Keratinocyte (primary cell): ENCODE results near the gene SLC41A1. TPM values are rescaled to one million over a fixed set of nuclear protein-coding genes. Genes with fewer than 3 reads are reported as not detected.

Experiments
- DNase-seq: peaks from one replicate; pipeline ENCODE4 v3.0.0-alpha.2; 2011; ENCODE audit warnings: low read depth, missing footprints, low spot score
- FAIRE-seq: peaks from 2 replicates; lab custom pipeline; 2011; peaks lifted over from hg19 to GRCh38; lab: Jason Lieb, UNC
- H2AFZ ChIP-seq: 2 replicates; pipeline ENCODE4 v1.6.0; 2012; ENCODE audit warnings: low read length, control low read depth, inconsistent platforms; ENCODE audit not compliant: control insufficient read depth
- H3K27ac ChIP-seq: 2 replicates; pipeline ENCODE4 v1.5.1; 2011; ENCODE audit warnings: low read length; ENCODE audit not compliant: control insufficient read depth, insufficient read depth
- H3K27me3 ChIP-seq: 3 replicates; pipeline ENCODE4 v1.6.0; 2011; ENCODE audit warnings: low read length; ENCODE audit not compliant: control insufficient read depth, insufficient read depth; ENCODE audit errors: extremely low read depth
- H3K36me3 ChIP-seq, 2 experiments: 2 replicates in 1 of 2; 3 replicates in 1 of 2; pipeline ENCODE4 v1.5.1; 2011; ENCODE audit warnings: low read length in 2 of 2, mild to moderate bottlenecking in 1 of 2; ENCODE audit not compliant: control insufficient read depth in 2 of 2, insufficient read depth in 2 of 2; ENCODE audit errors: extremely low read depth in 1 of 2
- H3K4me1 ChIP-seq: 3 replicates; pipeline ENCODE4 v1.5.1; 2011; ENCODE audit warnings: low read length; ENCODE audit not compliant: control insufficient read depth, insufficient read depth; ENCODE audit errors: extremely low read depth
- H3K4me2 ChIP-seq: 3 replicates; pipeline ENCODE4 v1.6.0; 2011; ENCODE audit warnings: low read depth, low read length; ENCODE audit not compliant: control insufficient read depth, insufficient read depth; ENCODE audit errors: extremely low read depth
- H3K4me3 ChIP-seq, 3 experiments: fragments of 200-600 bp in 1 of 3; sonication (generic) in 1 of 3; 2 replicates in 2 of 3; 3 replicates in 1 of 3; pipeline ENCODE4 v1.5.1; 2011 to 2016; ENCODE audit warnings: low read length in 3 of 3, mild to moderate bottlenecking in 3 of 3, control low read depth in 2 of 3, inconsistent platforms in 1 of 3, low read depth in 1 of 3, mixed read lengths in 1 of 3, mixed run types in 1 of 3, moderate library complexity in 1 of 3; ENCODE audit not compliant: control insufficient read depth in 2 of 3, insufficient read depth in 2 of 3; ENCODE audit errors: extremely low read depth in 1 of 3
- H3K79me2 ChIP-seq: 2 replicates; pipeline ENCODE4 v1.6.0; 2012; ENCODE audit warnings: low read length; ENCODE audit not compliant: control insufficient read depth, insufficient read depth
- H3K9ac ChIP-seq: 3 replicates; pipeline ENCODE4 v1.6.0; 2011; ENCODE audit warnings: low read length; ENCODE audit not compliant: control insufficient read depth, insufficient read depth; ENCODE audit errors: extremely low read depth
- H3K9me1 ChIP-seq: 3 replicates; pipeline ENCODE4 v1.6.0; 2011; ENCODE audit warnings: low read length; ENCODE audit not compliant: control insufficient read depth, insufficient read depth; ENCODE audit errors: extremely low read depth
- H3K9me3 ChIP-seq: 2 replicates; pipeline ENCODE4 v1.5.1; 2012; ENCODE audit warnings: low read depth, low read length; ENCODE audit not compliant: control insufficient read depth
- H4K20me1 ChIP-seq: 3 replicates; pipeline ENCODE4 v1.6.0; 2011; ENCODE audit warnings: low read length; ENCODE audit not compliant: control insufficient read depth, insufficient read depth; ENCODE audit errors: extremely low read depth
- CTCF ChIP-seq, 3 experiments: IDR thresholded peaks in 1 of 3; conservative IDR thresholded peaks in 1 of 3; optimal IDR thresholded peaks in 1 of 3; 2 replicates in 2 of 3; 3 replicates in 1 of 3; pipeline versions ENCODE3 to v1.5.1; 2011; ENCODE audit warnings: low read length in 3 of 3, mild to moderate bottlenecking in 3 of 3, moderate library complexity in 2 of 3, control low read depth in 1 of 3, inconsistent platforms in 1 of 3; ENCODE audit not compliant: insufficient read depth in 2 of 3; ENCODE audit errors: extremely low read depth in 1 of 3
- EZH2 ChIP-seq: IDR thresholded peaks from one replicate; pipeline ENCODE4 v1.6.1; 2012; ENCODE audit warnings: inconsistent platforms, mild to moderate bottlenecking, low read length, moderate library complexity
- dilution Hi-C: fragments of 300-500 bp; cut with MboI; formaldehyde crosslinking; loops from one replicate; pipeline ENCODE4 v1.7.0; 2020; ENCODE audit warnings: low sequenced_read_pairs; ENCODE audit not compliant: extremely low pct_ligation_motif_present
- polyA plus RNA-seq, 5 experiments: library from polyadenylated mRNA; depleted of rRNA in 3 of 5; stranded (reverse) in 3 of 5; stranded (forward) in 1 of 5; unstranded in 1 of 5; fragments of >200 nt; gene quantifications; 1 replicate in 1 of 5; 2 replicates in 3 of 5; 3 replicates in 1 of 5; pipeline versions ENCODE4 v1.2.1 to v1.2.3, GENCODE V29; 2011 to 2012; ENCODE audit warnings: missing spikeins in 2 of 5, low read depth in 1 of 5, low replicate concordance in 1 of 5

SLC41A1 gene
- polyA plus RNA-seq, 1 donor (not counting 4 experiments of a cell fraction or from before 2014, with no cell fraction given) = 21.7 TPM

- FAIRE-seq (no peak), DNase-seq (no peak)
- H3K36me3 ChIP-seq = no peaks in the 10 kb centered on the region
- no peak overlapping the region for H3K27ac ChIP-seq
- no peaks in the 10 kb centered on the region for H3K9me3 ChIP-seq
- no peak for TF ChIP-seq CTCF (optimal IDR thresholded peaks at IDR 0.05 in 1 of 3, IDR thresholded peaks at IDR 0.05 in 1 of 3, conservative IDR thresholded peaks at IDR 0.05 in 1 of 3; ENCODE audit: extremely low read depth in 1 of 3, insufficient read depth in 2 of 3, low read length in 3 of 3)
- no peak for TF ChIP-seq EZH2
- H2AFZ ChIP-seq = no peak overlapping the region
- H3K4me1 ChIP-seq = no peaks in the 10 kb centered on the region
- no peak overlapping the region for H3K9ac ChIP-seq
- no peak overlapping the region for H3K4me2 ChIP-seq
- H3K4me3 ChIP-seq = no peak overlapping the region
- dilution Hi-C loops = no loop called here
- H3K27me3 ChIP-seq = no peaks in the 10 kb centered on the region
- H4K20me1 ChIP-seq = no peaks in the 10 kb centered on the region
- H3K79me2 ChIP-seq = no peaks in the 10 kb centered on the region
- no peaks in the 10 kb centered on the region for H3K9me1 ChIP-seq
Observed at GRCh38 chr1:205782627-205783432, 30.2 kb downstream of the SLC41A1 start.

- H3K9me3 ChIP-seq = no peaks in the 10 kb centered on the region
Observed at GRCh38 chr1:205780335-205780734, 32.7 kb downstream of the SLC41A1 start.

More at GRCh38 chr1:205780335-205780734, 32.7 kb downstream of the SLC41A1 start:
- Histone ChIP-seq H3K27me3 (no peaks in the 10 kb centered on the region), H3K36me3 (no peaks in the 10 kb centered on the region), H3K4me1 (peaks cover 7% of the 10 kb centered on the region), H3K4me3 (no peak overlapping the region), H3K9ac (no peak overlapping the region), H3K4me2 (no peak overlapping the region), H3K79me2 (no peaks in the 10 kb centered on the region), H3K9me1 (no peaks in the 10 kb centered on the region), H3K27ac (no peak overlapping the region), H4K20me1 (no peaks in the 10 kb centered on the region), H2AFZ (no peak overlapping the region)
- FAIRE-seq (no peak), DNase-seq (no peak)
- dilution Hi-C loops = no loop called here
- TF ChIP-seq EZH2 (no peak), CTCF (optimal IDR thresholded peaks at IDR 0.05 in 1 of 3, IDR thresholded peaks at IDR 0.05 in 1 of 3, conservative IDR thresholded peaks at IDR 0.05 in 1 of 3; ENCODE audit: extremely low read depth in 1 of 3, insufficient read depth in 2 of 3, low read length in 3 of 3) (no peak)
